ENCODE results near the gene TANGO6. TPM values are rescaled to one million over a fixed set of nuclear protein-coding genes. Genes with fewer than 3 reads are reported as not detected.

Gene TANGO6
- total RNA-seq, 1 donor from 2014 or later, result 13.4 TPM

- no peak for DNase-seq
Measured at GRCh38 chr16:69100071-69100691, 256.9 kb downstream of the TANGO6 start.

- DNase-seq, result peak; percentile 71
Measured at GRCh38 chr16:69105501-69106361, 262.4 kb downstream of the TANGO6 start, which contains the start of gene HAS3. HAS3 (plus strand) TSS chr16:69105653; CDS start chr16:69109396, 3,743 bp downstream.

GRCh38 chr16:69106491-69107315, 263.4 kb downstream of the TANGO6 start:
- DNase-seq, result no peak

- no peak for DNase-seq
Measured at GRCh38 chr16:69107316-69107962, 264.1 kb downstream of the TANGO6 start.

- no peak for DNase-seq
Measured at GRCh38 chr16:69108064-69108904, 265.0 kb downstream of the TANGO6 start.

- DNase-seq, result no peak
Measured at GRCh38 chr16:69108905-69109252, 265.5 kb downstream of the TANGO6 start.

GRCh38 chr16:69109486-69110270, 266.3 kb downstream of the TANGO6 start:
- no peak for DNase-seq

- DNase-seq, result no peak
Measured at GRCh38 chr16:69110406-69110805, 267.1 kb downstream of the TANGO6 start.

- no peak for DNase-seq
Measured at GRCh38 chr16:69111216-69111875, 268.0 kb downstream of the TANGO6 start.

- no peak for DNase-seq
Measured at GRCh38 chr16:69111876-69112230, 268.5 kb downstream of the TANGO6 start.

GRCh38 chr16:69112285-69113129, 269.2 kb downstream of the TANGO6 start:
- peak; percentile 33 for DNase-seq

GRCh38 chr16:69113216-69113615, 269.9 kb downstream of the TANGO6 start:
- no peak for DNase-seq

GRCh38 chr16:69114346-69114975, 271.1 kb downstream of the TANGO6 start:
- no peak for DNase-seq

- DNase-seq, result no peak
Measured at GRCh38 chr16:69114976-69115355, 271.6 kb downstream of the TANGO6 start.

- DNase-seq, result no peak
Measured at GRCh38 chr16:69115361-69115760, 272.0 kb downstream of the TANGO6 start.

GRCh38 chr16:69115837-69116236, 272.5 kb downstream of the TANGO6 start:
- DNase-seq, result no peak

- no peak for DNase-seq
Measured at GRCh38 chr16:69116256-69116875, 273.0 kb downstream of the TANGO6 start.

- DNase-seq, result no peak
Measured at GRCh38 chr16:69116906-69117305, 273.6 kb downstream of the TANGO6 start.

All from tongue (tissue), 2 donors.